GM21786 (cell line): ENCODE results near the gene CLDN16.

Source experiments
- ATAC-seq: cut with Tn5 transposase; IDR thresholded peaks from one replicate; pipeline ENCODE4 v1.9.1; 2021; ENCODE audit not compliant: unreplicated experiment

CLDN16 gene

GRCh38 chr3:190387578-190388213, at the start of gene CLDN16:
CLDN16 (plus strand) TSS chr3:190388163; CDS start chr3:190388330, 167 bp downstream.
- no peak for ATAC-seq

- no peak for ATAC-seq
Measured at GRCh38 chr3:190338717-190339116, 49.2 kb upstream of the CLDN16 start.

GRCh38 chr3:190339130-190339529, 48.8 kb upstream of the CLDN16 start:
- peak; percentile 56 for ATAC-seq

GRCh38 chr3:190340071-190340470, 47.9 kb upstream of the CLDN16 start:
- ATAC-seq, result no peak

- no peak for ATAC-seq
Measured at GRCh38 chr3:190345027-190345821, 42.7 kb upstream of the CLDN16 start.

- ATAC-seq, result no peak
Measured at GRCh38 chr3:190345878-190346277, 42.1 kb upstream of the CLDN16 start.

- ATAC-seq, result no peak
Measured at GRCh38 chr3:190346541-190346940, 41.4 kb upstream of the CLDN16 start.

- no peak for ATAC-seq
Measured at GRCh38 chr3:190352861-190353457, 35.0 kb upstream of the CLDN16 start.

GRCh38 chr3:190356246-190356645, 31.7 kb upstream of the CLDN16 start:
- no peak for ATAC-seq

GRCh38 chr3:190357468-190357867, 30.5 kb upstream of the CLDN16 start:
- ATAC-seq, result no peak

GRCh38 chr3:190359813-190360212, 28.1 kb upstream of the CLDN16 start:
- no peak for ATAC-seq

GRCh38 chr3:190360228-190360627, 27.7 kb upstream of the CLDN16 start:
- no peak for ATAC-seq

GRCh38 chr3:190361791-190362190, 26.2 kb upstream of the CLDN16 start:
- ATAC-seq, result no peak

GRCh38 chr3:190362258-190362657, 25.7 kb upstream of the CLDN16 start:
- no peak for ATAC-seq

GRCh38 chr3:190366133-190366532, 21.8 kb upstream of the CLDN16 start:
- ATAC-seq, result no peak

- ATAC-seq, result no peak
Measured at GRCh38 chr3:190368881-190369280, 19.1 kb upstream of the CLDN16 start.

GRCh38 chr3:190369668-190370295, 18.2 kb upstream of the CLDN16 start:
- no peak for ATAC-seq

GRCh38 chr3:190370369-190370768, 17.6 kb upstream of the CLDN16 start:
- ATAC-seq, result no peak

- ATAC-seq, result no peak
Measured at GRCh38 chr3:190371152-190371551, 16.8 kb upstream of the CLDN16 start.

- no peak for ATAC-seq
Measured at GRCh38 chr3:190375246-190375645, 12.7 kb upstream of the CLDN16 start.

- no peak for ATAC-seq
Measured at GRCh38 chr3:190375671-190376070, 12.3 kb upstream of the CLDN16 start.
